HEK293 (cell line): ENCODE measurements around the gene UPK3A.
A peak's percentile ranks its signal among the peaks of the same experiment; 100 is the strongest.

Experiments used
- CTCF ChIA-PET: fragments of 350-600 bp; formaldehyde crosslinking; extraction: SDS; loops from one replicate; lab custom pipeline; 2021; ENCODE audit warnings: antibody characterized with exemption; lab: Yijun Ruan, JAX
- POLR2A ChIA-PET: fragments of 300-600 bp; formaldehyde crosslinking; extraction: SDS; loops from one replicate; lab custom pipeline; 2020; ENCODE audit warnings: antibody characterized with exemption, inconsistent platforms; lab: Yijun Ruan, JAX
- H3K27ac ChIP-seq: fragments of 200-500 bp; sonication (Bioruptor generic); 2 replicates; pipeline ENCODE4 v1.5.1; 2014; ENCODE audit warnings: low read depth, low read length, control low read depth, inconsistent platforms; ENCODE audit errors: extremely low read depth
- H3K36me3 ChIP-seq, 2 experiments: fragments of 200-500 bp in 1 of 2; sonication (Bioruptor generic) in 1 of 2; 1 replicate in 1 of 2; 2 replicates in 1 of 2; pipeline ENCODE4 v1.5.1; 2014 to 2017; ENCODE audit warnings: inconsistent platforms in 2 of 2, low read length in 2 of 2; ENCODE audit not compliant: control insufficient read depth in 2 of 2, insufficient read depth in 1 of 2
- H3K4me1 ChIP-seq: fragments of 200-500 bp; sonication (Bioruptor generic); 2 replicates; pipeline ENCODE4 v1.5.1; 2014; ENCODE audit warnings: mild to moderate bottlenecking, low read length, inconsistent platforms; ENCODE audit not compliant: control insufficient read depth, insufficient read depth
- H3K4me3 ChIP-seq: 2 replicates; pipeline ENCODE4 v1.5.1; 2011; ENCODE audit warnings: low read depth, mild to moderate bottlenecking, control low read depth, low read length, moderate library complexity
- H3K9me3 ChIP-seq: fragments of 200-500 bp; sonication (Bioruptor generic); 2 replicates; pipeline ENCODE4 v1.5.1; 2014; ENCODE audit warnings: low read depth, low read length, inconsistent platforms; ENCODE audit not compliant: control insufficient read depth, insufficient read depth
- BCL11A ChIP-seq: fragments of 450-650 bp; formaldehyde crosslinking; IDR thresholded peaks from 2 replicates; pipeline ENCODE4 v1.5.1; 2016; ENCODE audit warnings: low read depth, missing biosample characterization, missing genetic modification characterization
- FEZF1 ChIP-seq: fragments of 450-650 bp; formaldehyde crosslinking; IDR thresholded peaks from 2 replicates; pipeline ENCODE4 v1.5.1; 2016; ENCODE audit warnings: missing biosample characterization, missing genetic modification characterization
- HOXD13 ChIP-seq: sonication (generic); formaldehyde crosslinking; IDR thresholded peaks from 2 replicates; pipeline ENCODE4 v1.8.0; 2022; ENCODE audit warnings: missing genetic modification reagents, borderline replicate concordance
- IKZF3 ChIP-seq: fragments of 450-650 bp; IDR thresholded peaks from 2 replicates; pipeline ENCODE4 v1.5.0; 2018; ENCODE audit warnings: missing biosample characterization, mild to moderate bottlenecking, missing genetic modification characterization, moderate library complexity
- SP7 ChIP-seq: fragments of 450-650 bp; formaldehyde crosslinking; IDR thresholded peaks from 2 replicates; pipeline ENCODE4 v1.5.1; 2016; ENCODE audit warnings: missing biosample characterization, missing genetic modification characterization
- TRIM28 ChIP-seq: IDR thresholded peaks from 2 replicates; pipeline ENCODE4 v1.6.1; 2011; ENCODE audit warnings: low read length, control low read depth, borderline replicate concordance
- ZBTB20 ChIP-seq: fragments of 450-650 bp; formaldehyde crosslinking; IDR thresholded peaks from 2 replicates; pipeline ENCODE4 v1.5.1; 2016; ENCODE audit warnings: missing biosample characterization, missing genetic modification characterization
- ZNF133 ChIP-seq: fragments of 450-650 bp; formaldehyde crosslinking; IDR thresholded peaks from 2 replicates; pipeline ENCODE4 v1.5.1; 2016; ENCODE audit warnings: missing biosample characterization, missing genetic modification characterization
- ZNF23 ChIP-seq: fragments of 450-650 bp; formaldehyde crosslinking; IDR thresholded peaks from 2 replicates; pipeline ENCODE4 v1.5.1; 2016; ENCODE audit warnings: missing biosample characterization, missing genetic modification characterization, borderline replicate concordance
- ZNF335 ChIP-seq: fragments of 450-650 bp; formaldehyde crosslinking; conservative IDR thresholded peaks from 2 replicates; pipeline ENCODE4 v1.5.1; 2016; ENCODE audit warnings: missing biosample characterization, missing genetic modification characterization
- ZNF391 ChIP-seq: fragments of 450-650 bp; formaldehyde crosslinking; IDR thresholded peaks from 2 replicates; pipeline ENCODE4 v1.5.1; 2016; ENCODE audit warnings: low read depth, missing biosample characterization, missing genetic modification characterization, borderline replicate concordance
- ZNF416 ChIP-seq: fragments of 450-650 bp; formaldehyde crosslinking; IDR thresholded peaks from 2 replicates; pipeline ENCODE4 v1.5.1; 2016; ENCODE audit warnings: missing biosample characterization, missing genetic modification characterization
- ZNF548 ChIP-seq: fragments of 450-650 bp; formaldehyde crosslinking; IDR thresholded peaks from 2 replicates; pipeline ENCODE4 v1.5.1; 2016; ENCODE audit warnings: missing biosample characterization, missing genetic modification characterization
- ZNF549 ChIP-seq: fragments of 450-650 bp; IDR thresholded peaks from 2 replicates; pipeline ENCODE4 v1.5.1; 2018; ENCODE audit warnings: missing biosample characterization, missing genetic modification characterization, mild to moderate bottlenecking, inconsistent platforms, moderate library complexity
- ZNF571 ChIP-seq: fragments of 450-650 bp; formaldehyde crosslinking; IDR thresholded peaks from 2 replicates; pipeline ENCODE4 v1.5.0; 2017; ENCODE audit warnings: missing biosample characterization, missing genetic modification characterization
- ZNF596 ChIP-seq: fragments of 450-650 bp; IDR thresholded peaks from 2 replicates; pipeline ENCODE4 v1.5.0; 2018; ENCODE audit warnings: missing biosample characterization, mild to moderate bottlenecking, missing genetic modification characterization, moderate library complexity
- ZNF600 ChIP-seq: fragments of 450-650 bp; formaldehyde crosslinking; IDR thresholded peaks from 2 replicates; pipeline ENCODE4 v1.5.1; 2016; ENCODE audit warnings: missing biosample characterization, missing genetic modification characterization
- ZNF747 ChIP-seq: fragments of 450-650 bp; formaldehyde crosslinking; IDR thresholded peaks from 2 replicates; pipeline ENCODE4 v1.5.1; 2016; ENCODE audit warnings: missing biosample characterization, missing genetic modification characterization
- TF ChIP-seq, protein P1 (sequence below): fragments of 450-650 bp; formaldehyde crosslinking; IDR thresholded peaks from 2 replicates; pipeline ENCODE4 v1.5.1; 2017; ENCODE audit warnings: missing biosample characterization, missing genetic modification characterization
- TF ChIP-seq, protein P2 (sequence below): fragments of 450-650 bp; formaldehyde crosslinking; IDR thresholded peaks from 2 replicates; pipeline ENCODE4 v1.5.1; 2016; ENCODE audit warnings: missing biosample characterization, missing genetic modification characterization
- TF ChIP-seq, protein P3 (sequence below): fragments of 450-650 bp; formaldehyde crosslinking; IDR thresholded peaks from 2 replicates; pipeline ENCODE4 v1.5.1; 2016; ENCODE audit warnings: missing biosample characterization, missing genetic modification characterization
- TF ChIP-seq, protein P4 (sequence below): fragments of 450-650 bp; formaldehyde crosslinking; IDR thresholded peaks from 2 replicates; pipeline ENCODE4 v1.5.1; 2016; ENCODE audit warnings: missing biosample characterization, missing genetic modification characterization
- TF ChIP-seq, protein P5 (sequence below): fragments of 450-650 bp; formaldehyde crosslinking; IDR thresholded peaks from 2 replicates; pipeline ENCODE4 v1.5.1; 2016; ENCODE audit warnings: missing biosample characterization, missing genetic modification characterization
- TF ChIP-seq, protein P6 (sequence below): fragments of 450-650 bp; formaldehyde crosslinking; IDR thresholded peaks from 2 replicates; pipeline ENCODE4 v1.5.1; 2017; ENCODE audit warnings: missing biosample characterization, mild to moderate bottlenecking, missing genetic modification characterization, moderate library complexity

UPK3A gene

DNA sequence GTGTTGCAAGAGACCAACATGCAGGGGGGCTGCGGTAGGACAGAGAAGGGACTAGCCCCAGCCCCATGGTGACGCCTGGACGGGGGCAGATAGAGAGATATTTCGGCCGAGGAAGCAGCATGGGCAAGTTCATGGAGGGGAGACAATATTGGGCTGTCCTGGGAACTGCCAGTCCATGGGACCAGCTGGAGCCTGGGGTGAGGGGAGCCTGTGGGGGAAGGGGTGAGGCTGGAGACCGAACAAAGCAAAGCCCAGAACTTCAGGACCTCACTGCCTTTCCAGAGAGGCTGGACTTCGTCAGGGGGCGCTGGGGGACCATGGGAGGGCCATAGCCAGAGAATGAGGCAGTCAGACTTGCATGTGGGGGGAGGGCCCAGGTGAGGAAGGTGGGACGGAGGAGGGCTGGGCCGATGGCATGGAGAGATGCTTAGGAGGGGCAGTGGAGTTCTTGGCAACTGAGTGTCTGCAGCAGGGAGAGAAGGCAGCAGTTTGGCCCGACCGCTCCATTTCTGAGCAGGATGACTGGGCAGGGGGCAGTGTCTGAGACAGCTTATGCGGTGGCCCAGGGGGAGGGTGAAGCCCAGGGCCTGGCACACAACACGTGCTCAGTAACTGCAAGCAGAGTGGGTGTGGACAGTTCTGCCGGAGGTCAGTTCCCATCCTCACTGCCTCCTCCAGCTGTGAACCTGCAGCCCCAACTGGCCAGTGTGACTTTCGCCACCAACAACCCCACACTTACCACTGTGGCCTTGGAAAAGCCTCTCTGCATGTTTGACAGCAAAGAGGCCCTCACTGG is 712 bp downstream of the UPK3A start (continued):
- TF ChIP-seq, protein P1, sequence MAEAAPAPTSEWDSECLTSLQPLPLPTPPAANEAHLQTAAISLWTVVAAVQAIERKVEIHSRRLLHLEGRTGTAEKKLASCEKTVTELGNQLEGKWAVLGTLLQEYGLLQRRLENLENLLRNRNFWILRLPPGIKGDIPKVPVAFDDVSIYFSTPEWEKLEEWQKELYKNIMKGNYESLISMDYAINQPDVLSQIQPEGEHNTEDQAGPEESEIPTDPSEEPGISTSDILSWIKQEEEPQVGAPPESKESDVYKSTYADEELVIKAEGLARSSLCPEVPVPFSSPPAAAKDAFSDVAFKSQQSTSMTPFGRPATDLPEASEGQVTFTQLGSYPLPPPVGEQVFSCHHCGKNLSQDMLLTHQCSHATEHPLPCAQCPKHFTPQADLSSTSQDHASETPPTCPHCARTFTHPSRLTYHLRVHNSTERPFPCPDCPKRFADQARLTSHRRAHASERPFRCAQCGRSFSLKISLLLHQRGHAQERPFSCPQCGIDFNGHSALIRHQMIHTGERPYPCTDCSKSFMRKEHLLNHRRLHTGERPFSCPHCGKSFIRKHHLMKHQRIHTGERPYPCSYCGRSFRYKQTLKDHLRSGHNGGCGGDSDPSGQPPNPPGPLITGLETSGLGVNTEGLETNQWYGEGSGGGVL (tag by site-specific recombination), result no peak
- TF ChIP-seq ZNF747, result no peak

DNA sequence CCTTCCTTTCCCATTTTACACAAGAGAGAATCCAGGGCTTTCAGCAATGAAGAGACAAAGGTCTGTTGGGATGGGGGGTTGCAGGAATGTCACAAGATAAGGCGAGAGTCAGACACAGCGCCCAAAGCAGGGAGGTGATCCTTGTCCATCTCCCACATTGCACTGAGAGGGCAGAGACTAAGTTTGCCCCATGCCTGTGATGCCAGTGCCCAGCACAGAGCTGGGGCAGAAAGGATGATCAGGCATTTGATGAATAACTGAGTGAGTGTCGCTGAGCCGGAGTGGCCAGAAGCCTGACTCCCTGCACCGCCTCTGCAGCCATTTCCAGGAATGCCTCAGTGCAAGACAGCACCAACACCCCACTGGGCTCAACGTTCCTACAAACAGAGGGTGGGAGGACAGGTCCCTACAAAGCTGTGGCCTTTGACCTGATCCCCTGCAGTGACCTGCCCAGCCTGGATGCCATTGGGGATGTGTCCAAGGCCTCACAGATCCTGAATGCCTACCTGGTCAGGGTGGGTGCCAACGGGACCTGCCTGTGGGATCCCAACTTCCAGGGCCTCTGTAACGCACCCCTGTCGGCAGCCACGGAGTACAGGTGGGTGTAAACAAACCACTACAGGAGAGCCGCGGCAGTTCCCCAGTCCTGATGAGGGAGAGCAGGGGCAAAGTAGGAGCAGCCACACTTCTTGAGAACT is 2.3 kb downstream of the UPK3A start:
- H3K27ac ChIP-seq, result no peak overlapping the region
- ChIA-PET CTCF (no interaction called here), POLR2A (no interaction called here)

DNA sequence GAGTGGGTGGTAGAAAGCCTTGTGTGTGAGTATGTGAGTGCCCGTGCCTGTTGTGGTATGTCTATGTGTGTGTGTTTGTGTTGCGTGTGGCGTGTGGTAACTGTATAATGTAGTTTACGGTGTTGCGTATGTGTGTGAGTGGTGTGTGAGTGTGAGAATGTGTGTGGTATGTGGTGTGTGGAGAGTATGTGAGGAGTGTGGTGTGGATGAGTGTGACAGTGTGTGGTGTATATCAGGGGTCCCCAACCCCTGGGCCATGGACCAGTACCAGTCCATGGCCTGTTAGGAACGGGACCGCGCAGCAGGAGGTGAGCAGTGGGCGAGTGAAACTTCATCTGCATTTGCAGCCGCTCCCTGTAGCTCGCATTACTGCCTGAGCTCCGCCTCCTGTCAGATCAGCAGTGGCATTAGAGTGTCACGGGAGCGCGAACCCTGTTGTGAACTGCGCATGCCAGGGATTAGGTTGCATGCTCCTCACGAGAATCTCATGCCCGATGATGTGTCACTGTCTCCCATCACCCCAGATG is 5.7 kb downstream of the UPK3A start:
- H3K9me3 ChIP-seq, result no peaks in the 10 kb centered on the region
- no peak overlapping the region for H3K27ac ChIP-seq
- H3K4me1 ChIP-seq, result no peaks in the 10 kb centered on the region
- POLR2A ChIA-PET, result no interaction called here
- no peaks in the 10 kb centered on the region for H3K36me3 ChIP-seq
- CTCF ChIA-PET, result no interaction called here
- H3K4me3 ChIP-seq, result no peak overlapping the region
- TF ChIP-seq, protein P2, sequence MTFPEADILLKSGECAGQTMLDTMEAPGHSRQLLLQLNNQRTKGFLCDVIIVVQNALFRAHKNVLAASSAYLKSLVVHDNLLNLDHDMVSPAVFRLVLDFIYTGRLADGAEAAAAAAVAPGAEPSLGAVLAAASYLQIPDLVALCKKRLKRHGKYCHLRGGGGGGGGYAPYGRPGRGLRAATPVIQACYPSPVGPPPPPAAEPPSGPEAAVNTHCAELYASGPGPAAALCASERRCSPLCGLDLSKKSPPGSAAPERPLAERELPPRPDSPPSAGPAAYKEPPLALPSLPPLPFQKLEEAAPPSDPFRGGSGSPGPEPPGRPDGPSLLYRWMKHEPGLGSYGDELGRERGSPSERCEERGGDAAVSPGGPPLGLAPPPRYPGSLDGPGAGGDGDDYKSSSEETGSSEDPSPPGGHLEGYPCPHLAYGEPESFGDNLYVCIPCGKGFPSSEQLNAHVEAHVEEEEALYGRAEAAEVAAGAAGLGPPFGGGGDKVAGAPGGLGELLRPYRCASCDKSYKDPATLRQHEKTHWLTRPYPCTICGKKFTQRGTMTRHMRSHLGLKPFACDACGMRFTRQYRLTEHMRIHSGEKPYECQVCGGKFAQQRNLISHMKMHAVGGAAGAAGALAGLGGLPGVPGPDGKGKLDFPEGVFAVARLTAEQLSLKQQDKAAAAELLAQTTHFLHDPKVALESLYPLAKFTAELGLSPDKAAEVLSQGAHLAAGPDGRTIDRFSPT (tag by site-specific recombination), result 0 out of 2 replicates have a peak, but pooled peaks have one; percentile 36
- peak; percentile 70; the same call in 1 of the 2 replicates for TF ChIP-seq ZNF600 (tag by site-specific recombination)
- no peak for TF ChIP-seq ZNF23 (tag by site-specific recombination)
- TF ChIP-seq, protein P3, sequence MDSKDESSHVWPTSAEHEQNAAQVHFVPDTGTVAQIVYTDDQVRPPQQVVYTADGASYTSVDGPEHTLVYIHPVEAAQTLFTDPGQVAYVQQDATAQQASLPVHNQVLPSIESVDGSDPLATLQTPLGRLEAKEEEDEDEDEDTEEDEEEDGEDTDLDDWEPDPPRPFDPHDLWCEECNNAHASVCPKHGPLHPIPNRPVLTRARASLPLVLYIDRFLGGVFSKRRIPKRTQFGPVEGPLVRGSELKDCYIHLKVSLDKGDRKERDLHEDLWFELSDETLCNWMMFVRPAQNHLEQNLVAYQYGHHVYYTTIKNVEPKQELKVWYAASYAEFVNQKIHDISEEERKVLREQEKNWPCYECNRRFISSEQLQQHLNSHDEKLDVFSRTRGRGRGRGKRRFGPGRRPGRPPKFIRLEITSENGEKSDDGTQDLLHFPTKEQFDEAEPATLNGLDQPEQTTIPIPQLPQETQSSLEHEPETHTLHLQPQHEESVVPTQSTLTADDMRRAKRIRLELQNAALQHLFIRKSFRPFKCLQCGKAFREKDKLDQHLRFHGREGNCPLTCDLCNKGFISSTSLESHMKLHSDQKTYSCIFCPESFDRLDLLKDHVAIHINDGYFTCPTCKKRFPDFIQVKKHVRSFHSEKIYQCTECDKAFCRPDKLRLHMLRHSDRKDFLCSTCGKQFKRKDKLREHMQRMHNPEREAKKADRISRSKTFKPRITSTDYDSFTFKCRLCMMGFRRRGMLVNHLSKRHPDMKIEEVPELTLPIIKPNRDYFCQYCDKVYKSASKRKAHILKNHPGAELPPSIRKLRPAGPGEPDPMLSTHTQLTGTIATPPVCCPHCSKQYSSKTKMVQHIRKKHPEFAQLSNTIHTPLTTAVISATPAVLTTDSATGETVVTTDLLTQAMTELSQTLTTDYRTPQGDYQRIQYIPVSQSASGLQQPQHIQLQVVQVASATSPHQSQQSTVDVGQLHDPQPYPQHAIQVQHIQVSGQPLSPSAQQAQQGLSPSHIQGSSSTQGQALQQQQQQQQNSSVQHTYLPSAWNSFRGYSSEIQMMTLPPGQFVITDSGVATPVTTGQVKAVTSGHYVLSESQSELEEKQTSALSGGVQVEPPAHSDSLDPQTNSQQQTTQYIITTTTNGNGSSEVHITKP, result peak; percentile 74
- TF ChIP-seq TRIM28, result peak; percentile 55; the same call in 1 of the 2 replicates
- TF ChIP-seq, protein P4, sequence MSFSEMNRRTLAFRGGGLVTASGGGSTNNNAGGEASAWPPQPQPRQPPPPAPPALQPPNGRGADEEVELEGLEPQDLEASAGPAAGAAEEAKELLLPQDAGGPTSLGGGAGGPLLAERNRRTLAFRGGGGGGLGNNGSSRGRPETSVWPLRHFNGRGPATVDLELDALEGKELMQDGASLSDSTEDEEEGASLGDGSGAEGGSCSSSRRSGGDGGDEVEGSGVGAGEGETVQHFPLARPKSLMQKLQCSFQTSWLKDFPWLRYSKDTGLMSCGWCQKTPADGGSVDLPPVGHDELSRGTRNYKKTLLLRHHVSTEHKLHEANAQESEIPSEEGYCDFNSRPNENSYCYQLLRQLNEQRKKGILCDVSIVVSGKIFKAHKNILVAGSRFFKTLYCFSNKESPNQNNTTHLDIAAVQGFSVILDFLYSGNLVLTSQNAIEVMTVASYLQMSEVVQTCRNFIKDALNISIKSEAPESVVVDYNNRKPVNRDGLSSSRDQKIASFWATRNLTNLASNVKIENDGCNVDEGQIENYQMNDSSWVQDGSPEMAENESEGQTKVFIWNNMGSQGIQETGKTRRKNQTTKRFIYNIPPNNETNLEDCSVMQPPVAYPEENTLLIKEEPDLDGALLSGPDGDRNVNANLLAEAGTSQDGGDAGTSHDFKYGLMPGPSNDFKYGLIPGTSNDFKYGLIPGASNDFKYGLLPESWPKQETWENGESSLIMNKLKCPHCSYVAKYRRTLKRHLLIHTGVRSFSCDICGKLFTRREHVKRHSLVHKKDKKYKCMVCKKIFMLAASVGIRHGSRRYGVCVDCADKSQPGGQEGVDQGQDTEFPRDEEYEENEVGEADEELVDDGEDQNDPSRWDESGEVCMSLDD (tag by site-specific recombination), result peak; percentile 65; the same call in 1 of the 2 replicates

More for the DNA sequence above, 2.3 kb downstream of the UPK3A start:
- Histone ChIP-seq H3K4me3 (no peak overlapping the region), H3K4me1 (no peaks in the 10 kb centered on the region), H3K36me3 (no peaks in the 10 kb centered on the region), H3K9me3 (no peaks in the 10 kb centered on the region)
- TF ChIP-seq BCL11A (tag by site-specific recombination) (no peak), ZNF133 (tag by site-specific recombination) (no peak), ZNF596 (tag by site-specific recombination) (no peak), SP7 (no peak), HOXD13 (CRISPR knock-in tag) (no peak), FEZF1 (tag by site-specific recombination) (no peak), ZNF391 (tag by site-specific recombination) (no peak), IKZF3 (tag by site-specific recombination) (no peak), ZBTB20 (no peak), ZNF571 (no peak), ZNF548 (no peak), ZNF335 (no peak), ZNF549 (tag by site-specific recombination) (no peak), ZNF416 (tag by site-specific recombination) (no peak)
- TF ChIP-seq, protein P5, sequence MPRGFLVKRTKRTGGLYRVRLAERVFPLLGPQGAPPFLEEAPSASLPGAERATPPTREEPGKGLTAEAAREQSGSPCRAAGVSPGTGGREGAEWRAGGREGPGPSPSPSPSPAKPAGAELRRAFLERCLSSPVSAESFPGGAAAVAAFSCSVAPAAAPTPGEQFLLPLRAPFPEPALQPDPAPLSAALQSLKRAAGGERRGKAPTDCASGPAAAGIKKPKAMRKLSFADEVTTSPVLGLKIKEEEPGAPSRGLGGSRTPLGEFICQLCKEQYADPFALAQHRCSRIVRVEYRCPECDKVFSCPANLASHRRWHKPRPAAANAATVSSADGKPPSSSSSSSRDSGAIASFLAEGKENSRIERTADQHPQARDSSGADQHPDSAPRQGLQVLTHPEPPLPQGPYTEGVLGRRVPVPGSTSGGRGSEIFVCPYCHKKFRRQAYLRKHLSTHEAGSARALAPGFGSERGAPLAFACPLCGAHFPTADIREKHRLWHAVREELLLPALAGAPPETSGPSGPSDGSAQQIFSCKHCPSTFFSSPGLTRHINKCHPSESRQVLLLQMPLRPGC (tag by site-specific recombination), result no peak
- TF ChIP-seq, protein P6, sequence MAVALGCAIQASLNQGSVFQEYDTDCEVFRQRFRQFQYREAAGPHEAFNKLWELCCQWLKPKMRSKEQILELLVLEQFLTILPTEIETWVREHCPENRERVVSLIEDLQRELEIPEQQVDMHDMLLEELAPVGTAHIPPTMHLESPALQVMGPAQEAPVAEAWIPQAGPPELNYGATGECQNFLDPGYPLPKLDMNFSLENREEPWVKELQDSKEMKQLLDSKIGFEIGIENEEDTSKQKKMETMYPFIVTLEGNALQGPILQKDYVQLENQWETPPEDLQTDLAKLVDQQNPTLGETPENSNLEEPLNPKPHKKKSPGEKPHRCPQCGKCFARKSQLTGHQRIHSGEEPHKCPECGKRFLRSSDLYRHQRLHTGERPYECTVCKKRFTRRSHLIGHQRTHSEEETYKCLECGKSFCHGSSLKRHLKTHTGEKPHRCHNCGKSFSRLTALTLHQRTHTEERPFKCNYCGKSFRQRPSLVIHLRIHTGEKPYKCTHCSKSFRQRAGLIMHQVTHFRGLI (tag by site-specific recombination), result no peak
